Forelimb muscle (tissue), 1 donor: ENCODE data around the gene DNAH10. TPM values are rescaled to one million over a fixed set of nuclear protein-coding genes. Genes with fewer than 3 reads are reported as not detected.

Experiments used
- DNase-seq: peaks from one replicate; pipeline ENCODE4 v3.0.0-alpha.2; 2013; ENCODE audit warnings: low read depth
- polyA plus RNA-seq: library from polyadenylated mRNA; unstranded; fragments of 120-200 nt; gene quantifications from one replicate; pipeline ENCODE4 v1.2.1, GENCODE V29; 2013; ENCODE audit not compliant: insufficient read length

The DNAH10 gene
- polyA plus RNA-seq, result 1.6 TPM

- DNase-seq, result no peak
These were observed at the start of gene DNAH10 for GRCh38 chr12:123761841-123762714. Gene DNAH10 (plus strand): TSS chr12:123762301. CDS start chr12:123762337, 36 bp downstream.

DNA sequence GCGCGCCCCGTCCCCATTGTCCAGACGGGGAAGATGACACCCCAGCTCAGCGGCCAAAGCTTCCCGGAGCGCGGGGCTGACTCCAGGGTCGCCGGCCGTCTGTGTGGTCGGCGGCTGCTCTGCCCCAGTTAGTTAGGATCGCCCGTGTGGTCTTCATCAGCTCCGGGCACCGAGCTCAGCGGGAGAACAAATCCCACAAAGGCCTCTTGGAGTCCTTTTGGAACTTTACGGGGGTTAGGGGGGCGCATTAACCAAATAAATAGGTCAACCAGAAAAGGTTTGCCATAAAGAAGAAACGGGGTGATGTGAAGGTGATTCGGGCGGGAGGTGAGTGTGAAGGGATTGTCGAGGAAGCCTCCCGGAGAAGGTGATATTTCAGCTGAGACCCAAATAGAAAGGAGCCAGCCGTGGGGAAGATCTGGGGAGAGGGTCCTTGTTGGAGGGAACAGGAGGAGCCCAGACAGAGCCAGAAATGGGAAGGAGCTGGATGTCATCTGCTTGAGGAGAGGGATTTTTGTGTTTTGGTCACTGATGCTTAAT, 49.3 kb upstream of the DNAH10 start:
- no peak for DNase-seq

- DNase-seq, result no peak
These were observed 48.7 kb upstream of the DNAH10 start for GRCh38 chr12:123713398-123713797.

DNA sequence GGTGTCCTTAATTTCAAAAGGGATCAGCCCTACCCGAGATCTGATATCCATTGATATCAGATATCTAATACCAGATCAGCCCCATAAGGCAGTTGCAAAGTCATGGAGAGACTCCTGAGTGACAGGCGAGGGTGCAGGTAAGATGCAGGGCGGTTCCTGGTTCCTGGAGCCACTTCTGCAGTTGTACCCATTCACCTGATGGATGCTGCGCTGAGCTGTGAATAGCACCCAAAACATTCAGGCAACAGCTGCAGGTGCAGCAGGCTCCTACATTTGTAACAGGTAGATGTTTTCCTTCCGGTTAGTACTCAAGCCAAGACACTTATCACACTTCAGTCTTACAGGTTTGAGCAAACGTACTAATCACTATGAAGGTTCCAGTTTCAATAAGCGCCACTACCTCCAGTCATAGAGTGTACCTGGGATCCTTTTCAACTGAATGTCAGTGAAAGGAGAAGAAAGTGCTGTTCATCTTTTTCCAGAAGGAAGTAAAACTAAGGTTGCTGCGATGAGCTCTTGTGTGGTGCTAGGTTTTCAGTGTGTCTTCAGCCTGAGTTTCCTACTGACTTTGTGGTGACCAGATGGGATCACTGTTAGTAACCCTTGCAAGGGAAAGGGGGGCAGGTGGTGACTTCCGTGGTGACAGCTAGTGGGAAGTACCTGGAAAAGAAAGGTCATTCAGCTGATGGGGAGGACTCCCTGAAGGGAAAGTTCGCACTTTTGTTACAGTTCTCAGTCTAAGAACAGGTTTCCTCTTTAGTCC, 48.1 kb upstream of the DNAH10 start:
- DNase-seq, result no peak

GRCh38 chr12:123715195-123715594, 46.9 kb upstream of the DNAH10 start:
- no peak for DNase-seq

- DNase-seq, result no peak
These were observed 44.8 kb upstream of the DNAH10 start for GRCh38 chr12:123717350-123717749.

GRCh38 chr12:123720141-123720814, 41.8 kb upstream of the DNAH10 start:
- no peak for DNase-seq

- no peak for DNase-seq
These were observed 40.9 kb upstream of the DNAH10 start for GRCh38 chr12:123721245-123721644.

DNA sequence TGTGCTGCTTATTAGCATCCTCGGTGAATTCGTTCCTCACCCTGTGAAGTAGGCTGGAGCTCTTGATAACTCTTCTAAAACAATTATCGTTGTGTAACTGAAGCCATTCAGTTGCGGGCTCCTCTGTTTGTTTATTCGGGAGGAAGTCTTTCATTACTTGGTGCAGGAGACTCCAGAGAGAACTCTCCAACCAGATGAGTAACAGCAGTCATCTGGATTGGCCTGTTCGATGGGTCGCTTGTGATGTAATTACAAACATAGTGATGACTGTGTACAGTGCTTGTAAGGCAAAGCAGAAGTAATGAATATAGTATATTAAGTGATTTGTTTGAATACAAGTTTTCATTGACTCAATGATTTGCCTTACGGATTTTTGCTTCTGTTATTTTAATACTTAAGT, 39.1 kb upstream of the DNAH10 start:
- no peak for DNase-seq

DNA sequence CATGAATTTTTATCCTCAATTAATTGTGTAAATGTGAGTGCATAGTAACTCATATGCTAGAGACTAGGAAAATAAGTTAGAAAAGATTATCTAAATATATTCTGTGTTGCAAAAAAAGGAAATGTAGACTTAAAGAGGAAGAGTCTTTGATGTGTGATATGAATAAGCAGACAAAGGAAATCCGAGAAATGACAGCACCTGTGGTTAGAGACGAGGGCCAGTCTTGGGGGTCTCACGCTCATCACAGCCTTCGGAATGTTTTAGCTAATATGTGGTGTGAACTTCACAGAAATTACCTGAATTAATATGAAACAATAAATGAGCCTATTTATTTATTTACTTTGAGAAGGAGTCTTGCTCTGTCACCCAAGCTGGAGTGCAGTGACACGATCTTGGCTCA, 38.3 kb upstream of the DNAH10 start:
- no peak for DNase-seq

GRCh38 chr12:123726244-123726643, 35.9 kb upstream of the DNAH10 start:
- DNase-seq, result no peak

DNA sequence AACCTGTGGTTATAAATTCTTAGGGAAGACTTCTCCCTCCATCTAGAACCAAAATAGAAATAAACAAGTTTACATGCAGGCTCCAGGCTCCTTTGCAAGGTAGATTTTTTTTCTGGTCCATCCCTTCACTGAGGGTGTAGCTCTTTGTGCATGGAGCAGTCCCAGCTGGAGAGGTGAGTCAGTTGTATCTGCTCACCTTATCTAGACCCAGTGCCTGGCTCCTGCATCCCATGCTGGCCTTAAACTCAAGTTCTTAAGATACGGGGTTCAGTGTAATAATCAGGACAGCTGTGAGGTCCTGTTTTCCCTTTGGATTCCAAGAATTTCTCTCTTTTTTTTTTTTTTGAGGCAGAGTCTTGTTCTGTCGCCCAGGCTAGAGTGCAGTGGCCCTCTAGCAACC, 35.1 kb upstream of the DNAH10 start:
- no peak for DNase-seq

- no peak for DNase-seq
These were observed 34.2 kb upstream of the DNAH10 start for GRCh38 chr12:123727878-123728277.

DNA sequence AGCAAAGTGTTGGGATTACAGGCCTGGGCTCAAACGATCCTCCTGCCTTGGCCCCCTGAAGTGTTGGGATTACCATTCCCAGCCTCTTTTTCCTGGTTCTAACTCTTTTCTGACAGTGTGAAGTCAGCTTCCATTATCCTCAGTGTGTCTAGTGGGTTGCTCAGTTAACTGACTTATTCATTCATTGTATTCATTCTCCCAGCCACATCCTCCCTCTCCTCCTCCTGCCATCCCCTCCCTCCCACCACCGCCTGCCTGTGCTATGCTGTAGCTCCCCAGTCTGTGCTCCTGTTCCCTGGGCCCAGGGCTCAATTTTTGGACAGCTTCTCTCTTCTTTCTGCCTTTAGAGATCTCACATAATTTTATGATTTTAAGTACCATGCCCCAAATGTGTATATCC, 30.5 kb upstream of the DNAH10 start:
- no peak for DNase-seq

DNA sequence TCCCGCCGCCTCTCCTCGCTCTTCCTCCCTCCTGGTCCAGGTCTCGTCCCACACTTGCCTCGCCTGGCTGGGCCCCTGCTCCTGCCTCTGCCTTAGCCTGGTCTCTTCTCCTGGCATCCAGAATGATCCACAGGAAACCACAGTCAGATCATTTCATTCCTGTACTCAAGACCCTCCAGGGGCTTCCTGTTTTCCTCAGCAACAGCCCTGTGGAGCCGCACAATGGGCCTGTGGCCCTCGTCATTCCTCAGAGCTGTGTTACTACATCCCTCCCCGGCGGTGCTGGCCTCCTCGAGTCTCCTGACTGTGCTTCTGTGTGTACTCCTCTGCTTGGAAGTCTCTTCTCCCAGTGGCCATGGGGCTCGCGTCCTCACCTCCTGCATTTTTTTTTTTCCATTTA, 29.9 kb upstream of the DNAH10 start:
- no peak for DNase-seq

DNA sequence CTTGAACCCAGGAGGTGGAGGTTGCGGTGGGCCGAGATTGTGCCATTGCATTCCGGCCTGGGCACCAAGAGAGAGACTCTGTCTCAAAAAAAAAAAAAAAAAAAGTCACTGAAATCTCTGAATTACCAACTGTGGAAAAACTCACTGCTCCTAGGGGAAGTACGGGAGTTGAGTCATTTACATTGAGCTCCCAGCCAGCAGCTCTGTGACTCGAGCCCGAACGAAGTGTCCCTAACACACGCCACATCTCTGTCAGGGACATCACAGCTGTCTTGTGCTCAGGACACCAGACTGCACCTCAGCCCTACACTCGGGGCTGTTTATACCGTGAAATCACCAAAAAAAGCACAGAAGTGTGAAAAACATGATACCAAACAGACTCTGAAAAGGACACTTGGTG, 28.9 kb upstream of the DNAH10 start:
- DNase-seq, result no peak

DNA sequence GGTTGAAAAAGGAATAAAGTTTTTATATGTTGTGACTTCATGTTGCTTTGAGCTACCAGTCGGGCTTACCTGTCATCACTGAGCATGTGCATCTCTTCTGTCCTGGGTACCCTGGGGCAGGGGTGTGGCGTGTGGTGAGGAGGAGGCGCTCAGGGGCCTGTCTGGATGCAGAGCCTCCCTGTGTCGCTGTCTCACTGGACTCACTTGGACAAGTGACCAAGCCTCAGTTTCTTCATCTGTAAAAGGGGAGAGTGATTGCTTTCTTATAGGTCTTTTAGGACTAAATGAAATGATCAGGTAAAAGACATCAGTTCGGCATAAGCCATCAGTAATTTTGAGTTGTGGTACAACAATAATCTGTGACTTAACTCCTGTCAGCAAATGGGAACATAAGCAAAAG, 27.8 kb upstream of the DNAH10 start:
- DNase-seq, result no peak

DNA sequence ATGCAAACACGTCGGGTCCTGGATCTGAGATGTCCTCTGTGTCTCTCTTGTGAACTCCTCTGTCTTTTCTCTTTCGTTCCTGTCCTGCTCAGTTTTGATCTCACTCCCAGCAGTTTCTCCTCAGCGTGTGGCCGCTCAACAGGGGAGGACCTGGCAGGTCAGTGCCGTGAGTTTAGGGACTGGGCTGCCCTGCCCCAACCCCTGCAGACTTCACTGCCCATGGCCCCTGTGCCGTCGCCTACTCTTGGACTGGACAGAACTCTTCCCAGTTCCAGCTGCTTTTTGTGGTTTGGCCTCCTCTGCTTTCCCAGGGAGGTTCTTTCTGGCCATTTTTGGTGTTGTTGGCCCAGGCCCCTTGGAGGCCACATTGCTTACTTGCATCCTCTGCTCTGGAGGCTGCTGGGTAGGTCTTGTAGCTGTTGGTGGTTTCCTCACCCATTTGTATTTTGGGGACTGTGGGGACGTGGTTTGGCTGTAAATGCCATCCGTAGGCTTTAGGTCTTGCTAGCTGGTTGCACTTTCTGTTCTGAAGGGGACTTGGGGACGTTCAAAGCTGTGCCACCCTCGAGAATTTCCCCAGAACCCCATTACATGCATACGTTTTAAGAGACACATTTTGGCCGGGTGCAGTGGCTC, 20.0 kb upstream of the DNAH10 start:
- no peak for DNase-seq

GRCh38 chr12:123743002-123743401, 19.1 kb upstream of the DNAH10 start:
- DNase-seq, result no peak

- no peak for DNase-seq
These were observed 17.3 kb upstream of the DNAH10 start for GRCh38 chr12:123744836-123745235.

DNA sequence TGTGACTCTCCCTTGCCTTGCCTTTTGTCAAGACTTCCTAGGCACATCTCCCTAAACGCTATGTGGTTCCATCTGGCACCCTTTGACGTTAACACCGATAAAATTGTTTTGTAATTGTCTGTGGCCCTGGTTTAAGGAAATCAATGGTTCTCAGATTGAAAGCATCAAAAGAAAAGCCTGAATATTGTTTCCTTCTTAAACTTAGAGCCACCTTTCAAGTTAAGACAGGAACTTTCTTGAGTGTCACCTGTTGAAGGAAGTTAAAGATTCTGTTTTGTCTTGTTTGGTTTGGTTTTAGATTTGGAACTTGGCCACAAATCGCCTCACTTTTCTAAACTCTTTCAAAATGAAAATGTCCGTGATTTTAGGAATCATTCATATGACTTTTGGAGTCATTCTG, 14.8 kb upstream of the DNAH10 start:
- DNase-seq, result no peak

GRCh38 chr12:123748161-123748560, 13.9 kb upstream of the DNAH10 start:
- no peak for DNase-seq
